GM12891 (cell line): ENCODE results near the gene ARL11.

ENCODE experiments used
- PAX5 ChIP-seq: IDR thresholded peaks from 2 replicates; pipeline ENCODE4 v1.6.1; 2011; ENCODE audit warnings: low read length, moderate library complexity, mild to moderate bottlenecking; ENCODE audit not compliant: insufficient read depth, severe bottlenecking
- POLR2A ChIP-seq: IDR thresholded peaks from 2 replicates; pipeline ENCODE4 v1.6.1; 2011; ENCODE audit warnings: low read depth, low read length, control low read depth
- POLR2AphosphoS5 ChIP-seq: IDR thresholded peaks from 2 replicates; pipeline ENCODE4 v1.6.1; 2011; ENCODE audit warnings: low read depth, low read length, control low read depth
- POU2F2 ChIP-seq: IDR thresholded peaks from 2 replicates; pipeline ENCODE4 v1.6.1; 2011; ENCODE audit warnings: low read depth, mild to moderate bottlenecking, control low read depth, low read length, moderate library complexity
- SPI1 ChIP-seq: IDR thresholded peaks from 2 replicates; pipeline ENCODE4 v1.6.1; 2011; ENCODE audit warnings: low read depth, low read length, control low read depth
- TAF1 ChIP-seq: IDR thresholded peaks from 2 replicates; pipeline ENCODE4 v1.6.1; 2011; ENCODE audit warnings: low read depth, low read length, control low read depth

GRCh38 chr13:49602005-49602404 lies 26.3 kb upstream of the ARL11 start:
- TF ChIP-seq TAF1 (no peak), POLR2A (no peak), POLR2AphosphoS5 (no peak), POU2F2 (no peak), SPI1 (no peak), PAX5 (no peak)
